GM21367 (cell line): ENCODE data around the gene SLITRK1.

Experiments used
- ATAC-seq: cut with Tn5 transposase; IDR thresholded peaks from one replicate; pipeline ENCODE4 v1.9.1; 2021; ENCODE audit not compliant: unreplicated experiment

The SLITRK1 gene, protein sequence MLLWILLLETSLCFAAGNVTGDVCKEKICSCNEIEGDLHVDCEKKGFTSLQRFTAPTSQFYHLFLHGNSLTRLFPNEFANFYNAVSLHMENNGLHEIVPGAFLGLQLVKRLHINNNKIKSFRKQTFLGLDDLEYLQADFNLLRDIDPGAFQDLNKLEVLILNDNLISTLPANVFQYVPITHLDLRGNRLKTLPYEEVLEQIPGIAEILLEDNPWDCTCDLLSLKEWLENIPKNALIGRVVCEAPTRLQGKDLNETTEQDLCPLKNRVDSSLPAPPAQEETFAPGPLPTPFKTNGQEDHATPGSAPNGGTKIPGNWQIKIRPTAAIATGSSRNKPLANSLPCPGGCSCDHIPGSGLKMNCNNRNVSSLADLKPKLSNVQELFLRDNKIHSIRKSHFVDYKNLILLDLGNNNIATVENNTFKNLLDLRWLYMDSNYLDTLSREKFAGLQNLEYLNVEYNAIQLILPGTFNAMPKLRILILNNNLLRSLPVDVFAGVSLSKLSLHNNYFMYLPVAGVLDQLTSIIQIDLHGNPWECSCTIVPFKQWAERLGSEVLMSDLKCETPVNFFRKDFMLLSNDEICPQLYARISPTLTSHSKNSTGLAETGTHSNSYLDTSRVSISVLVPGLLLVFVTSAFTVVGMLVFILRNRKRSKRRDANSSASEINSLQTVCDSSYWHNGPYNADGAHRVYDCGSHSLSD

DNA sequence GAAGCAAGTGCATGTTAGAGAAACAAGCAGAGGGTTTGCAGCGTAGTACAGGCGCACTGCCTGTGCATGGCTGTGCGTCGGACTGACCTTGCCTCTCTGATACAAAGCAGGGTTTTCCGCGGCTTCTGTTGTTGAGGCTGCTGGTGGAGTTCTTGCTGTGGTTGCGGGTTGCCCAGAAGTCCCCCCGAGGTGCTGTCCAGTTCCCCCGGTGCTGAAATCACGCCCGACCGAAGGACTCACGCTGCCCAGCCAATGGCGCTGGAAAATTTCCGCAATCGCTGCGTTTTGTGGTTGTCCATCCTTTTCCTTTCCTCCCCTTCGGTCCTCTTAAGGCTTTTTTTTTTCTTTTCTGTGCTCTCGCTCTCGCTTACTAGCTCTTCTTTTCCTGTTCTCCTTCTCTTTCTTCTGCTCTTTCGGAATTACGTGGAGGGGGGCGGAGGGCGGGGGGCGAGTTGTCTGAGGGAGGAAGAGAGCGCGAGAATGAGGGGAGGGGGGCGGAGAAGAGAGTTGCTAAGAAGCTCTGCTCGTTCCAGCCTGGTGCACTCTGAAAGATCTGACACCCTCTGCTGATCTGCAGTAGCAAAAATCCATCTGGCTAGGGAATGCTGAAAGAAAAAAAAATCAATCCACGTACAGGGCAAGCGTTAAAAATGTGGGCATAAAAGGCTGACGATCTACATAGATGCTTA, at the start of gene SLITRK1:
SLITRK1 (minus strand) TSS at position 558 of the 689 bp plus-strand sequence. CDS start 967 bp downstream, outside the sequence.
- ATAC-seq: no peak

DNA sequence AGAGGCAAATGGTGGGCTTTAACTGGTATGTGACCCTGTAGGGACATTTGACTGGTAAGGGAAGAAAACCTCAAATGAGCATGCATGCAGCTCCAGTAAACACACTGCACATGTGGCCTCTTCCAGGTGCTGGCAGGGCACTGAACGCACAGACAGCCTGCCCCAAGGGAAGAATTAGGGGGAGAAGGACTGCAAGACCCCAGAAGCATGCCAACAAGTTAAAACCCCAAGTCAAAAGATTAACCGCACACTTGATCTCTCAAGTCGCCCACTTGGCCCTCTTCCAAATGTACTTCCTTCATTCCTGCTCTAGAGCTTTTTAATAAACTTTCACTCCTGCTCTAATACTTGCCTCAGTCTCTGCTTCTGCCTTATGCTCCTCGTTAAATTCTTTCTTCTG, 46.9 kb upstream of the SLITRK1 start:
- ATAC-seq: no peak

DNA sequence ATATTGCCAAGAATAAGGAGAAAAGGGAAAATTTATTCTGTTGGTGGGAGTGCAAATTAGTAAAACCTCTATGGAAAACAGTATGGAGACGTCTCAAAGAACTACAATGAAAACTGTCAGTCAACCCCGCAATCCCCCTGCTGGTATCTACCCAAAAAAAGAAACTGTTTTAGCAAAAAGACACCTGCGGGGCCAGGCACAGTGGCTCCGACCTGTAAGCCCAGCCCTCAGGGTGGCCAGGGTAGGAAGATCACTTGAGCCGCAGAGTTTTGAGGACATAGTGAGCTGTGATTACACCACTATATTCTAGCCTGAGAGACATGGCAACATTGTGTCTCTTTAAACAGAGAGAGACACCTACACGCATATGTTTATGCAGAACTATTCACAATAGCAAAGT, 37.5 kb upstream of the SLITRK1 start:
- no peak for ATAC-seq

DNA sequence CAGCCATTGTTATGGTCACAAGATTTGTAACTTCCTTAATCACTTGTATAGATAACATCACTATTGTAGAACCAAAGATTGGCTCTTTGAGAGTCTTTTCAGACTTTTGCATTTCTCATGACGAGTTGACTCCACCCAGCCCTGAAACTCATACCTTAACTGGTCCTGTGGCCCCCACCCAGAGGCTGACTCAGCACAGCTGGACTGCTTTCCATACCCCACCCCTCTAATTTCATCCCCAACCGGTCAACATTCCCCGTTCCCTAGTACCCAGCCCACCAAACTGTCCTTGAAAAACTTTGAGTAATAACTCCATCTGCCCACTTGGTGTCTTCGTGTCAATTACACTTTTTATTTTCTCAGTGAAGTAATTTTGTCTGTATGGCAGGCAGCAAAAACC, 32.1 kb upstream of the SLITRK1 start:
- no peak for ATAC-seq

DNA sequence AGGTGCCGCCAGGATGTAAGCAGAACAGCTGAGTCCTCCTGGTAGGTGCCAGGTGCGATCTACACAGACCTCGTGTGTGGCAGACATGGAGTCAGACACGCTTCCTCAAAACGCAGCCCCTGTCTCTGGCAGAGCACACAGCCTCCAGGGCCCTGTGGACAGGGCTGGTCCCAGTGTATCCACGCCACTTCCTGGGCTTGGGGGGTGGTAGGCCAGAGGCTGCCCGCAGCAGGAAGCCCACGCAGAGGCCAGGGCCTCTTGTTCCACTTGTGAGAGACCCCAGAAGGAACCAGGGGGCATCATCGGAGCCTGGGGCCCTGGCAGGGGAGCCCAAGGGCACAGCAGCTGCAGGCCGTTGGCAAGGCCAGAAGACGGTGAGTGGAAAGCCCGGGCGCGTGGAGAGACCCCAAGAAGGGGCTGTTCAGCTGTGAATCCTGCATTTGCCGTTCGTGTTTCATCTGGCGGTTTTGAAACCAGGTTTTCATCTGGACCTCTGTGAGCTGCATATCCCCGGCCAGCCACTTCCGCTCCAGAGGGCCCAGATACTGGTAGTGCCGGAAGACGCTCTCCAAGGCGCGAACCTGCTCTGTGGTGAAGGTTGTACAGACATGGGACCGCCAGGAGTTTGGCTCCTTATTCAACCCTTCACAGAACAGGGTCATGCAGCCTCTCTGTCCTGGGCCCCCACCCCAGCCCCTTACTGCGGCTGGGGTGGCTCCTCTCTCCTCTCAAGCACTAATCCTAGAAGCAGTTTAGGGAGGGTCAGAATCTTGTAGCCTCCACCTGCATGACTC, 25.1 kb upstream of the SLITRK1 start:
- ATAC-seq: no peak

DNA sequence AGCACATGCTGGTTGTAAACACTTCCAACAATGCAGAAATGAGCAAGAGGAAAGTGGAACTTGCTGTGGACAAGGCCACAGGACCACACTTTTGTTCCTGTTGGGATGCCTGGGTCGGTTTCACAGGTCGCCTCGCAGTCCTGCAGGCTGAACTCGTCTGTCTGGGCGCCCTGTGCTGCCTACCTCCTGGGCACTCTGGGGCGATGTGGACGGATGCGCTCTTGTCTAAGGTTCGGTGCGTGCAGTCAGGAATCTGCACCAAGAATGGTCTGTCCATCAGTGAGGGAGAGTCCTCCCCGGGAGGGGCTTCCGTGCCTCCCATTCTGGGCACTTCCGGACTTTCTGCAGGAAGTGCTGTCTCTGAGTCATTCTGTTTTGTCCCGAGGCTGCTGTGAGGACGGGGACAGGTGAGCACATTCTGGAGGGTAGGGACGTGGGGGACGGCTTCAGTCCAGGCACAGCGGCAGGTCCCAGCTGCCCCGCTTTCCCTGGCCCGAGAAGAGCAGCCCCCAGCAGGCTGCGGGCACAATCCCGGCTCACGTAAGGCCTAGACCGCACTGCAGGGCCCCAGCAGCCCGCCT, 24.1 kb upstream of the SLITRK1 start:
- no peak for ATAC-seq

DNA sequence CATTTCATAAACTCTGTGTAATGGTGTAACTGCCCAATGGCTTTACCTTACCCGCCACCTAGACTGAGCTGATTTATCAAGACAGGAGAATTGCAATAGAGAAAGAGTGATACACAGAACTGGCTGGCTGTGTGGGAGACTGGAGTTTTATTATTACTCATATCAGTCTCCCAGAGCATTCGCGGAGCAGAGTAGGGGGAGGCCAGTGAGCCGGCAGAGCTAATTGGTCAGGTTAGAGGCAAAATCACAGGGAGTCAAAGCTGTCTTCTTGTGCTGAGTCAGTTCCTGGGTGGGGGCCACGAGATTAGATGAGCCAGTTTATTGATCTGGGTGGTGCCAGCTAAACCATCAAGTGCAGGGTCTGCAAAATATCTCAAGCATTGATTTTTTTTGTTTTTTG, 23.4 kb upstream of the SLITRK1 start:
- ATAC-seq: no peak

DNA sequence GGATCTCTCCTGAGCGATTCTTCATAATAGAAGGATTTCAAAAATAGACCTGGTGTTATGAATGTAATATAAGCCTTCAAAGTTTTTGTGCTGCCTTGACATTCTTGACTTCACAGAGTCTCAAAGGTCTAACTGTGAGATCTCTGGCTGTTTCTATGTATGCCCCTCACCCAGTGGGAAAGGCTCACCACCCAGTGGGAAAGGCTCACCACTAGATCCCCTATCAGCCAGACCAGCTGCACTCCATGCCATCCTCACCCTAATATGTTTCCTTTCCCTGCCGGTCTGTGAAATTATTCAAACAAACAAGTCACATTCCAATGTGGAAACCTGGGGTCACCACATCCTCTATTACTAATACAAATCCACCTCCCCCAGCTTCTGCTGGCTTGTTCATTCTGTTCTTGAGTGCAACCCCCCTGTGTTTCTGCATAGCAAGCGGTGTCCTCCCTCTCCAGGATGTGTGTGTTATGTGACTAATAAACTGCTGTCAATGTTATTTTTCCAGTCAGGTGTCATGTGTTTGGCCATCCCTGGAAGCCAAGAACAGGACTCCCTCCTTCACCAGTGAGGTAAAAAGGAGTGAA, 13.8 kb upstream of the SLITRK1 start:
- ATAC-seq: no peak

DNA sequence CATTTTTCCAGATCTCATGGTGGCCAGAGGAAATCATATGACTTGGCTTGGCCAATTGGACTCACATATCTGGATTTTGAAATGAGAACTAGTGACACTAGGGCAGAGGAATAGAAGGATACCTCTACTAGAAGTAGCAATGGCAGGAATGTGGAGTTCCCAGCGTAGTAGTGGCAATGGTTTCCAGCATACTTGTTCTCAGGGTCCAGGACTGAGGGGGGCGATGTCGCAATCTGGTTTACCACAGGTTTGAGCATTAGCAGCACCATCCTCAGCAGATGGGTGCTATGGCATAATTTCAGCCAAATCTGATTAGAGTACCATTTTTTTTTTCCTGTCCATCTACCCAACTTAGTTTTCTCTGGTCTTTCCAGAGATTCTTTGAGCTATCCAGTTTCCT, 8.1 kb upstream of the SLITRK1 start:
- ATAC-seq: no peak

DNA sequence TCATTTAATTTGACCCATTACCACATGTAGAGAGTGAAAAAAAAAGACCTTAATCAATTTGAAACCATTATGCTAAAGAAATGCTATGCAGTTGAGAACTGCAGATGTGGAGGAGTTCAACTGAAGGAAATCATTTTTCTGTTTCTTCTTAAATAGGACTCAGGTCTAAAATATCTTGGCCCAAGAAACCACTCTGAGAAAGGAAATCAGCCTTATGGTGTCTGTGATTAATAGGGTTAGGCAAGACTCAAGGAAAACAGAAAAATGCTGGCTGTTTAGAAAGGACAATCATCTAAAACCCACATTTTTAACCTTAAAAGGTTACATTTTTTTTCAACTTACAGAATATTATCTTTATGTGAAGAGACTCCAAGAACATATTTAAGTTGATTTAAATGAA, 1.9 kb upstream of the SLITRK1 start:
- no peak for ATAC-seq

DNA sequence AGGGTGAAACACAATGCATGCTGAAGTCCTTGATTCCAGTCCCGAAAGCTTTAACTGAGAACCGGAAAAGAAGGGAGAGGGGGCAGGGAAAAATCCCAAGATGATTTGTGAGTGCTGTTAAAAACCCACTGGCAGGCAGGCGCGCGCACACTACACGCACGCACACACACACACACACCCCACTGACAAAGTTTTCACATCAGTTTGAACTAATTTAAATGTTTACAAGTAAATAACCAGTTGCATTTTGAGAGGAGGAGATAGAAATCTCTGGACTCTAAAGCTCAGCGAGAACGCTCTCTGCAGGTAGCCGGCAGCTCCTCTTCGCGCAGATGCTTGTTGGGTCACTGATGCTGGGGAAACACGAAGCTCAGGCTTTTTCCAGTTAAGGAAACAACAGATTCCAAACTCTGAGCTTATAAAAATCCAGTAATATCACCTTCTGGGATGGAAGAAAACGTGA, 818 bp upstream of the SLITRK1 start:
- no peak for ATAC-seq

DNA sequence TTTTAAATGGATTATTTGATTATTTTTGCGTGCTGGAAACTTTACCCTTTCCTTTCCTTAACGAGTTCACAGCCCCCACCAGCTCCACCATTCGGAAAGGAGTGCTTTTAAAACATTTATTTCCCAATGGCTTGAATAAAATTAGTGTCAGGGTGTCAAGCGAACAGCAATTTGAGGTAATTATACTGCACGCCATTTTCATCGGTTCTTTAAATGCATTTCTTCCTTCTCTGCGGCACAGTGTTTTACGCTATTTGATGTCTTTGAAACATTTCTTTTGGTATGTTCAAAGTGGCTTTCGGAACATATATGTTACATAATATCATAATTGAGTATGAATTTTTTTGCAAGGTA, 309 bp upstream of the SLITRK1 start:
- no peak for ATAC-seq

DNA sequence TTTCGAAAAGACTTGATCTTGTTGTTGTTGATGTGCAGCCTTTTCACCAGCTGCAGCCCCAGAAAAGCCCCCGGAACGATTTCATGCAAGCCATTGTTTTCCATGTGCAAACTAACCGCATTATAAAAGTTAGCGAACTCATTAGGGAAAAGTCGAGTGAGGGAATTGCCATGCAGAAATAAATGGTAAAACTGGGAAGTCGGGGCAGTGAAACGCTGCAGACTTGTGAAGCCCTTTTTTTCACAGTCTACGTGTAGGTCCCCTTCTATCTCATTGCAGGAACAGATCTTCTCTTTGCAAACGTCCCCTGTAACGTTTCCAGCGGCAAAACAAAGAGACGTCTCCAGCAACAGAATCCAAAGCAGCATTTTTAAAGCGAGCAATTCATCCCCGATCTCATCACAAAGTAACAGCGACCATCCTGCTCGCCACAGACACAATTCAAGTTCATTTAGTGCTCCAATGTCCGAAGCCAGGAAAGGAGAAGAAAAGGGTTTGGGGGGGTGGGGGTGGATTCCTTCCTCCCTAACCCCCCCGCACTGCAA, 1.1 kb downstream of the SLITRK1 start:
- ATAC-seq: no peak

DNA sequence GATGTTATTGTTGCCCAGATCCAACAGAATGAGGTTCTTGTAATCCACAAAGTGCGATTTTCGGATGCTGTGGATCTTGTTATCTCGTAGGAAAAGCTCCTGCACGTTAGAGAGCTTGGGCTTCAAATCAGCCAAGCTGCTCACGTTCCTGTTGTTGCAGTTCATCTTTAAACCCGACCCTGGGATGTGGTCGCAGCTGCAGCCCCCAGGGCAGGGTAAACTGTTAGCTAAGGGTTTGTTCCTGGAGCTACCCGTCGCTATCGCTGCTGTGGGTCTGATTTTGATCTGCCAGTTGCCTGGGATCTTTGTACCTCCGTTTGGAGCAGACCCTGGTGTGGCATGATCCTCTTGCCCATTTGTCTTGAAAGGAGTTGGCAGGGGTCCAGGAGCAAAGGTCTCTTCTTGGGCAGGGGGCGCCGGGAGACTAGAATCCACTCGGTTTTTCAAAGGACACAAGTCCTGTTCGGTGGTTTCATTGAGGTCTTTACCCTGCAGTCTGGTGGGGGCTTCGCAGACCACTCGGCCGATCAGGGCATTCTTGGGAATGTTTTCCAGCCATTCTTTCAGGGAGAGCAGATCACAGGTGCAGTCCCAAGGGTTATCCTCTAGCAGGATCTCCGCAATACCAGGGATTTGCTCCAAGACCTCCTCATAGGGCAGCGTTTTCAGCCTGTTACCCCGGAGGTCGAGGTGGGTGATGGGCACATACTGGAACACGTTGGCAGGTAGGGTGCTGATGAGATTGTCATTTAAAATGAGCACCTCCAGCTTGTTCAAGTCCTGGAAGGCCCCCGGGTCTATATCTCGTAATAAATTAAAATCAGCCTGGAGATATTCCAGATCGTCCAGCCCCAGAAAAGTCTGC, 1.8 kb downstream of the SLITRK1 start:
- ATAC-seq: no peak

DNA sequence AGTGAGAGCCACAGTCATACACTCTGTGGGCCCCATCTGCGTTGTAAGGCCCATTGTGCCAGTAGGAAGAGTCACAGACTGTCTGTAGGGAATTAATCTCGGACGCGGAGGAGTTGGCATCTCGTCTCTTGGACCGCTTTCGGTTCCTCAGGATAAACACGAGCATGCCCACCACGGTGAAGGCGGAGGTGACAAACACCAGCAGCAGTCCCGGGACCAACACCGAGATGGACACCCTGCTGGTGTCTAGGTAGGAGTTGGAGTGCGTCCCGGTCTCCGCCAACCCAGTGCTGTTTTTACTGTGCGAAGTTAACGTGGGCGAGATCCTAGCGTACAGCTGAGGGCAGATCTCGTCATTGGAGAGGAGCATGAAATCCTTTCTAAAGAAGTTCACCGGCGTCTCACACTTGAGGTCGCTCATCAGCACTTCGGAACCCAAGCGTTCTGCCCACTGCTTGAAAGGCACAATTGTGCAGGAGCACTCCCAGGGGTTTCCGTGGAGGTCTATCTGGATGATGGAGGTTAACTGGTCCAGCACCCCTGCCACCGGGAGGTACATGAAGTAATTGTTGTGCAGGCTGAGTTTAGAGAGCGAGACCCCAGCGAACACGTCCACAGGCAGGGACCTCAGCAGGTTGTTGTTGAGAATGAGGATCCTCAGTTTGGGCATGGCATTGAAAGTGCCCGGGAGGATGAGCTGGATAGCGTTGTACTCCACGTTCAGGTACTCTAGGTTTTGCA, 2.7 kb downstream of the SLITRK1 start:
- ATAC-seq: no peak

DNA sequence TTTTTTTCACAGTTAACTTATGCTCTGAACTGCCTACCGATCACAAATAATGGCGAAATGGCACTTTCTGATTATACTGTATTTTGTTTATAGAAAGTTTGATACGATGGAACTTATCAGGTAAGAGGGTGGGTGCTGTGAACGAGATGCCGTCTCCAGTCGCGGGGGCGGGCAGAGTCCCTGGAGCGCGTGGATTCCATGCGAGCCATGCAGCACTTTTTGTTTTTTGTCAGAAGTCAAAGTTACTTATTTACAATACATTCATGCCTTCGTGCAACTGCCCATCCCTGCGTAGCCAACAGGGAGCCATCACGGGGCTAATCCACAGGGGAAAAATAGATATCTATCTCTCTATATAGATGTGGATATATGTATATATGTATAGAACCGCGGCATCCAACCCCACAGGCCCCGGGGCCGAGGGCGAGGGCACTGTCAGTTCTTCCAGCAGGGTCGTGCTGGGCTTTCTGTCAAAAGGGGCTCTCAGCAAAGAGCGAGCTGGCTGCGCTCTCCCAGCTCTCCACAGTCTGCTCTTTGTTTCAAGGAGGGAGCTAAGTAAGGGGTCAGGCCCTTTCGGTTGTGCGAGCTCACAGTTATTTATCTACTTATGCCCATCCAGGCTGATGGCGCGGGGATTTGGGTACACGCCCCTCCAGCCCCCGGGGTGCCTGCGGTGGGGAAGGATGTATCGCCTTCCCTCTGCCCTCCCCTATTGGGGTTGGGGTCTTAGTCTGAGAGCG, 3.4 kb downstream of the SLITRK1 start:
- no peak for ATAC-seq

DNA sequence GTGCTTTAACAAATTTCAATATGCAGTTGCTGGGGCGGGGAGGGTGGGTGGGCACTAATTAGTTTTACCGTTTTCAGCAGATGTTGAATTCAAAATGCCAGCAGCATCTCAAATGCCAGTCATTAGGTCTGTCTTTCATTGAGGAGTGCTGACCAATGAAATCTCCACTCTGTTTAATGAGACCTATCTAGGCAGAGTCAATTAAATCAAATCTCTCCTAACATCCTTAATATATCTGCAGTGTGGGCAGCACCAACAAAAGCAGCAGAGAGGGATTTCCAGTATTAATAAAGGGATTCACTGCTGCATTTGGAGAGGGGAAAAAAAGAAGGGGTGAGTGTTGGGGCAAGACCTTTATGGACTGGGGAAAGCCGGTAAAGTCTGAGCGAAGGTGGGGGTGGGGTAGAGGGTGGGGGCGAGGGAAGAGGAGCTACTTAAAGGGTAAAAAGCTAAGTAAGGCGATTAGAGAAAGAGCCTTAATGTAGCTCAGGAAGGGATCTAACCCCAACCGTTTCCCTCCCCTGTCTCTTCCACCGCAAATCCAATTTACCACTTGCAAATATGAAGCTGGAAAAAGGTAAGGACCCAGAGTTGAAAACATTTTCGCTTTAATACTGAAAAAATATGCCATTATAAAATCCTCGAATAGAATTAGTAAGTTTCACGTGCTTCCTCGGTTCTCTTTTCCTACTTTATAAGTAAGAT, 4.5 kb downstream of the SLITRK1 start:
- no peak for ATAC-seq
